SH-SY5Y (cell line): ENCODE data around the gene OR51T1.

Source experiments
- GATA2 ChIP-seq: IDR thresholded peaks from 2 replicates; pipeline ENCODE4 v1.6.1; 2011; ENCODE audit warnings: mild to moderate bottlenecking, low read depth, low read length
- GATA3 ChIP-seq: IDR thresholded peaks from 2 replicates; pipeline ENCODE4 v1.6.1; 2011; ENCODE audit warnings: low read depth, mild to moderate bottlenecking, low read length, moderate library complexity

The OR51T1 gene

DNA sequence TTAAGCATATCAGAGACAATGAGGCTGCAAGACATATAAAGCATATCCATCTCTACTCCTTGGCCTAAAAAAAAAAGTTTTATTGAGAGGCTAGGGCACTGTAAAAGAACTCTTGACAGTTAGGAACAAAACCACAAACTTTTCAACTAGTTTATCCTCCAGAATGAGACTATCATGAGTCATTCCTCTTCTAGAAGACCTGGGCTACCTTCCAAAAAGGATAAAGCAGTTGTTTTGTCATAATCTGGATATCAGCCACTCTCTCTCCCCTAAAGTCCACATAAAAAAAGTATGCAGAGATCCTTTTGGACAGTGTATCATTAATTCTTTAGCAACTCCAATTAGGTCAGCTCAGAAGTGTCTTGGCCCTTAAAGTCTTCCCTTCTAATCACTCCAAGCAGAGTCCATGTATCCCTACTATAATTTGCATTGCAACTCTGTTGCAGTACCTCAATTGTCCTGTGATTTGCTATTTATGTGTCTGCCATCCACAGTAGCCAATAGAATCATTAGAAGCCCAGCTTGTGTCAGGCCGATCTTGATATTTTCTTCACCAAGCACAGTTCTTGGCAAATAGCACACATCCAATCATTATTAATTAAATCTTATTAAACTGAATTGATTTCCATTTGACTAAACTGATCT is 10.4 kb downstream of the OR51T1 start:
- TF ChIP-seq GATA2 (no peak), GATA3 (no peak)

DNA sequence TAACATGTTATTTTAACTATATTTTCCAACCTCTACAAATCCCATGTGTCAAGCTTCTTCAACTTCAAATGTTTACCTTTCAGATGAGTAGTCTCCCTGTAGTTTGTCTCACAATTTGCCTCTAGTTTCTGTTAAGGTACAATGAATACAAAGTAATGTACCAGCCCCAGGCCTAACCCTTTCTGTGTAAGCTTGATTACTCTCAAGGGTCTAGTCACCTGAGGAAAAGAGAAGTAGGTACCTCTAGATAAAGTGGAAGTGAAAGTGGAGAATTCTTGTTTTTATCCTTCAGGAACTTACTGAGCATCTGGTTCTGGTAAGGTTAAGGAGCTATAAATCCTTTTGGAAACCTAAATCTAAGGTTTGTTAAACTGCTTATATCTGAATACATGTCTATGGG is 21.8 kb downstream of the OR51T1 start, which contains the start of gene OR51A7:
OR51A7 (plus strand) TSS at position 300 of the 400 bp plus-strand sequence. CDS start 3,587 bp downstream, outside the sequence.
- TF ChIP-seq GATA3 (no peak), GATA2 (no peak)

DNA sequence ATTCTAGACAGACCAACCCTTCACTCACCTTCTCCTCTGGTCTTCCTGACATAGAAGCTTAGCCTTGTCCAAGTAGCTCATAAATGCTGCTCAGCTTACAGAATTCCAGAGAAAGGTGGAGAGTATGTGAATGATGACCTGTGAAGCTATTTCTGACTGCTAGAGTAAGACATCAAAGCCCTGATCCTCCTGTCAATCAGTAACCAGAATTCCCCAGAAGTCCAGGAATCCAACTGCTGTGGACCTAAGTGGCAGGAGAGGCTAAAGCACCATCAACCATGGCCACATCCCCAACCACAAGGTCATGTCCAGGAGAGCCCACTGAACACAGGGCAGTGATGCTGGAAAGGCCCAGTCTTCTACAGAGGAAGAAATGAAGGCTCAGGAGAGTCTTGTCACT is 34.9 kb downstream of the OR51T1 start:
- TF ChIP-seq GATA2 (no peak), GATA3 (no peak)

DNA sequence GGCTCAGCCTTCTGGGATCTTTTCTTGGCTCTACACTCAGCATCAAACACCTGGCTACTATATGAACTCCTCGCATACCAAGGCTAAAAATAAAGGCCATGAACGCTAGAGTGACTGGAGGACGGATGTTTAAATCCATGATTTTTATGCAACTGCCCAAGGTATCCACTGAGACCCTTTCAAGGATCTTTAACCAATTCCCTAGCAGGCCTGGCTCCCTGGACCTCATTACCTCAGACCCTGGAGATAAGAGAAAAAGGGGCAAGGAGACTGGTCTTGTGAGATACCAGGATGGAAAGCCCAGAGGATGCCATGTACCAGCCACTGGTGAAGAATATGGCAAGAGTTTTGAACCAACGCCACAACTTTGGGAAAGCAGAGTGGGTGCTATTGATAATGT is 37.5 kb downstream of the OR51T1 start, which contains the start of gene OR51G2:
OR51G2 (minus strand) TSS at position 101 of the 400 bp plus-strand sequence. CDS start 3,687 bp downstream, outside the sequence.
- no peak for TF ChIP-seq GATA3
- no peak for TF ChIP-seq GATA2

DNA sequence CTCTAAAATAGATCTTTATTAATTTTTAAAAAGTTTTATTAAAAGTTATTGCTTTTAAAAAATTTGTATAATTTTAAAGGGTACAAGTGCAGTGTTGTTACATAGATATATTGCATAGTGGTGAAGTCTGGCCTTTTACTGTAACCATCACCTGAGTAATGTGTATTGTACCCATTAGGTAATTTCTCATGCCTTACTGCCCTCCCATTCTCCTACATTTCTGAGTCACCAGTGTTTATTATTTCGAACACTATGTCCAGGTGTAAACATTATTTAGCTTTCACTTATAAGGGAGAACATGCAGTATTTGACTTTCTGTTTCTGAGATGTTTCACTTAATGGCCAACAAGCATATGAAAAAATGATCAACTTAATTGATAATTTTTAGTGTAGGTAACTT is 40.1 kb downstream of the OR51T1 start:
- no peak for TF ChIP-seq GATA3
- no peak for TF ChIP-seq GATA2

DNA sequence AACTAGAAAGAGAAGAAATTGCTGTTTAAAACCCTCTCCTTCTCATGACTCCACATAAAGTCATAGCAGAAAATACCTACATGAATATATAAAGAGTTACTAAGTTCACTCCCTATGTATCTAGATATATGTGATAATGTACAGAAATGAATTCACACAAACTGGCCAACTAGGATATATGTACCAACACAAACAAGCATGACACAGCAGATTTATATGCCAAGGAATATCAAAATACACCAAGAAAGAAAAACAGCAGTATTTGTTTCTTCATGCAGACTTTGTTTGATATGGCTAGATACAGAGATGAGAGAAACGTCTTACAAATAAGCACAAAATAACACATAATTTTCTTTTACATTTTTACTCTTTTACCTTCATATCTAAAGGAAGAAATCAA is 40.6 kb downstream of the OR51T1 start:
- TF ChIP-seq GATA3, result no peak
- TF ChIP-seq GATA2, result no peak

DNA sequence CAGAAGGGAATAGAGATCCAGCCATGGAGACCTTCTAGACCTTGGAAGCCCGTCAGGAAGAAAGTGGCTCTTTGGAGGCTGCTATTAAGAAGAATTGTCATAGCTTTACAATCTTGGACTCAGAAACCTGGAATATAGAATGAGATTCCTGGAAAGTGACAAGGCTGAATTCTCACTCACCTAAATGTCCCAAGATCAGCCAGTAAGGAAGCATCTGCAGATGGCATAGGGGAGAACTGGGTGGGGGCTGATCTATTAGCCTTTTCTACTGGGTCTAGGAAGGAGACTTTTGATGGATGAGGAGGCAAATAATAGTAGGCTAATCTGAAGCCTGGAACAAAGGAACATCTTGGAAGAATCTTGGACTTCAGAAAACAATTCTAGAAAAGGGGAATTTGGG is 42.5 kb downstream of the OR51T1 start, which contains the start of gene OR51G1:
OR51G1 (minus strand) TSS at position 101 of the 400 bp plus-strand sequence; CDS start at position 101, 0 bp downstream.
- TF ChIP-seq GATA3 (no peak), GATA2 (no peak)

DNA sequence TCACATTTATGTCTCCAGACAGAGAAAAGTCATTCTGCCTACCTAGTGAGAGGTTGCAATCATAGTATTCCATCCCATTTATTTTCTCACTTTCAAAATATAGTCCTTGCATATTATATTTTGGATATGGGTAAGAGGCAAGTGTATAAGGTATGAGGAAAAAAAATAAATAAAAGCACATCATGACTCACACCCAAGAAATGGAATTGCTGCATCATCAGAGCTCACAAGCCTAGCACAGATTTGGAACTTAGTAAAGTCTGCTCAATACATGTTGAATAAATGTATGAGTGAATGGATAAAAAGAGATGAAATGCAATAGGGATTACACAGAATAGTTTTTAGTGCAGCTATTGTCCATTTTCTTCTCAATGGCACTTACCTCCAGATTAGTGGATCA is 44.9 kb downstream of the OR51T1 start:
- TF ChIP-seq GATA2 (no peak), GATA3 (no peak)
